K562 (cell line): ENCODE data around the gene TBX10. TPM values are rescaled to one million over a fixed set of nuclear protein-coding genes. Genes with fewer than 3 reads are reported as not detected.
A peak's percentile ranks its signal among the peaks of the same experiment; 100 is the strongest.

ENCODE experiments used
- CHD4 ChIP-seq: fragments of 200-600 bp; sonication (generic); IDR thresholded peaks from 3 replicates; pipeline ENCODE4 v1.6.1; 2012; ENCODE audit warnings: low read depth, mild to moderate bottlenecking, mixed read lengths, low read length, inconsistent platforms; ENCODE audit not compliant: insufficient read depth, insufficient replicate concordance, poor library complexity, severe bottlenecking
- DPF2 ChIP-seq: fragments of 450-650 bp; IDR thresholded peaks from 2 replicates; pipeline ENCODE4 v1.6.1; 2016
- GABPB1 ChIP-seq: sonication (generic); formaldehyde crosslinking; IDR thresholded peaks from 2 replicates; pipeline ENCODE4 v1.8.0; 2022; ENCODE audit warnings: mild to moderate bottlenecking, missing genetic modification reagents
- HLTF ChIP-seq: fragments of 450-650 bp; IDR thresholded peaks from 2 replicates; pipeline ENCODE4 v1.6.1; 2016
- HMG20A ChIP-seq: fragments of 450-650 bp; formaldehyde crosslinking; conservative IDR thresholded peaks from 2 replicates; pipeline ENCODE4 v1.4.0; 2020; ENCODE audit warnings: mild to moderate bottlenecking, mixed read lengths
- KDM2B ChIP-seq: fragments of 250-450 bp; sonication (Bioruptor Pico); IDR thresholded peaks from 2 replicates; pipeline ENCODE4 v1.8.0; 2021; ENCODE audit warnings: mild to moderate bottlenecking, moderate library complexity
- KHSRP ChIP-seq: fragments of 450-650 bp; IDR thresholded peaks from 2 replicates; pipeline ENCODE4 v1.6.1; 2017
- KLF6 ChIP-seq: fragments of 250-450 bp; sonication (Bioruptor Pico); IDR thresholded peaks from 2 replicates; pipeline ENCODE4 v1.4.0; 2020; ENCODE audit warnings: mild to moderate bottlenecking, moderate library complexity, borderline replicate concordance
- MAZ ChIP-seq, 2 experiments: fragments of 450-650 bp in 1 of 2; sonication (generic) in 1 of 2; formaldehyde crosslinking; IDR thresholded peaks in 1 of 2; conservative IDR thresholded peaks in 1 of 2; 2 replicates each; pipeline versions ENCODE4 v1.4.0 to v1.5.0; 2020; ENCODE audit warnings: mild to moderate bottlenecking in 1 of 2, missing genetic modification reagents in 1 of 2
- MTF1 ChIP-seq: fragments of 250-450 bp; sonication (Bioruptor Pico); IDR thresholded peaks from 2 replicates; pipeline ENCODE4 v1.9.0; 2021; ENCODE audit warnings: moderate library complexity, mild to moderate bottlenecking, inconsistent platforms, borderline replicate concordance
- PHB2 ChIP-seq: fragments of 450-650 bp; IDR thresholded peaks from 2 replicates; pipeline ENCODE4 v1.6.1; 2017; ENCODE audit warnings: low read depth
- POLR2A ChIP-seq: fragments of 450-650 bp; conservative IDR thresholded peaks from 2 replicates; pipeline ENCODE4 v1.6.1; 2016
- POLR2B ChIP-seq: fragments of 450-650 bp; IDR thresholded peaks from 2 replicates; pipeline ENCODE4 v1.6.1; 2018; ENCODE audit warnings: low read depth; ENCODE audit not compliant: partially characterized antibody
- RBM25 ChIP-seq: fragments of 200-400 bp; formaldehyde crosslinking; IDR thresholded peaks from 2 replicates; pipeline ENCODE4 v1.6.1; 2018; ENCODE audit warnings: low read length, low read depth, moderate library complexity; ENCODE audit not compliant: severe bottlenecking
- RFX7 ChIP-seq: fragments of 250-450 bp; sonication (Bioruptor Pico); IDR thresholded peaks from 2 replicates; pipeline ENCODE4 v1.5.1; 2021; ENCODE audit warnings: mild to moderate bottlenecking
- TBP ChIP-seq: optimal IDR thresholded peaks from 2 replicates; pipeline ENCODE3; 2011; ENCODE audit warnings: low read depth, low read length, improper control_type of control experiment
- ZNF174 ChIP-seq: fragments of 250-450 bp; sonication (Bioruptor Pico); IDR thresholded peaks from 2 replicates; pipeline ENCODE4 v1.4.0; 2020; ENCODE audit warnings: mild to moderate bottlenecking
- ZNF23 ChIP-seq: fragments of 250-450 bp; sonication (Bioruptor Pico); IDR thresholded peaks from 2 replicates; pipeline ENCODE4 v1.4.0; 2020; ENCODE audit warnings: mild to moderate bottlenecking
- ZNF785 ChIP-seq: fragments of 250-450 bp; sonication (Bioruptor Pico); IDR thresholded peaks from 2 replicates; pipeline ENCODE4 v1.4.0; 2020; ENCODE audit warnings: mild to moderate bottlenecking
- polyA plus RNA-seq, 8 experiments: library from polyadenylated mRNA; depleted of rRNA in 4 of 8; stranded (reverse) in 5 of 8; unstranded in 3 of 8; fragments of >200 nt; fragmentation: Nextera tagmentation in 2 of 8; fragmentation: Illumina TruSeq in 1 of 8; extraction: Ambion mirVana in 2 of 8; extraction: Trizol in 1 of 8; gene quantifications; 2 replicates each; pipeline versions ENCODE4 v1.2.1 to v1.2.3, GENCODE V29; 2011 to 2014; ENCODE audit warnings: inconsistent platforms in 1 of 8, missing spikeins in 1 of 8
- total RNA-seq, 7 experiments: library from RNA; depleted of rRNA in 6 of 7; stranded (reverse); fragments of >200 nt in 6 of 7; fragmentation: Illumina TruSeq in 2 of 7; extraction: Trizol in 2 of 7; gene quantifications; 2 replicates each; pipeline versions ENCODE4 v1.2.1 to v1.2.3, GENCODE V29; 2011 to 2021; ENCODE audit warnings: low replicate concordance in 1 of 7
- TF ChIP-seq, protein P1 (sequence below): fragments of 250-450 bp; sonication (Bioruptor Pico); IDR thresholded peaks from 2 replicates; pipeline ENCODE4 v1.8.0; 2022; ENCODE audit warnings: inconsistent platforms
- TF ChIP-seq, protein P2 (sequence below): IDR thresholded peaks from 2 replicates; pipeline ENCODE4 v1.6.1; 2014; ENCODE audit warnings: antibody characterized with exemption
- TF ChIP-seq, protein P3 (sequence below): fragments of 450-650 bp; IDR thresholded peaks from one replicate; pipeline ENCODE4 v1.6.1; 2018; ENCODE audit warnings: mild to moderate bottlenecking, moderate library complexity; ENCODE audit not compliant: partially characterized antibody
- TF ChIP-seq, protein P4 (sequence below): IDR thresholded peaks from 2 replicates; pipeline ENCODE4 v1.6.1; 2016; ENCODE audit warnings: missing genetic modification characterization, missing compliant biosample characterization

TBX10 gene
- total and polyA plus RNA-seq, 9 of the 15 experiments (the other 6 are each of a cell fraction or from before 2014, with no cell fraction given) = not detected

DNA sequence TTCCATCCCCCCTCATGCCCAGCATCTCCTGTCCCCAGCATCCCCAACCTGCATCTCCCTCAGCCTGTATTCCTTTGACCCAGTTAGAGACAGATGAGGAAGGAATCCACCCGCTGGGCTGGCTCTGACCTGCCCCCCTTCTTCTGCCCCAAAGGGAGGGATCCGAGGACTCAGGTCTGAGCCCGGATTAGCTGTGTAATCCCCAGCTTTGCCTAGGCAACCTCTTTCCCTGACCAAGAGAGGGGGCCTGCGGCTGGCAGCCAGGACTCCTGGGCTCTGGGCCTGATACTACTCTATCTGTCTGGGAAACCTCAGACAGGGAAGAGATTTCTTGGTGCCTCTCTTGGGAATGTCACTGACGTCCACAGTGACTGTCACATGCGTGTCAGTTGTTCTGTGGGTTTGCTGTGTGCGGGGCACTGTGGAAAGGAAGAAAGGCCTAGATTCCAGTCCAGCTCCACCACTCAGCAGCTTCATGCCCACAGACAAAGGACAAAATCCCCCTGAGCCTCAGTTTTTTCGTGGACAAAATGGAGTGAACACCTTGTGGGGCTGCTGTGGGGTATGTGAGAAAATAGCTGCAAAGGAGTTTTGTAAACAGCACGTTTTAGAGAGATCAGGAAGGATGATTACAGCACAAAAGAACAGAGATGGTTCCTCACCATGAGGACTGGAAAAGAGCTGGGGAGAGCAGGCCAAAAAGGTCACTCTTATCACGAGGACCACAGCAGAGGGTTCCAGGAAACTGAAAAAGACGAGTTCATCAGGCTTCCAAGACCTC is 34.1 kb downstream of the TBX10 start (continued):
- TF ChIP-seq CHD4 (no peak), POLR2B (no peak), KLF6 (CRISPR knock-in tag) (no peak), DPF2 (peak; percentile 75), MAZ (CRISPR knock-in tag; conservative IDR thresholded peaks at IDR 0.05 in 1 of 2, IDR thresholded peaks at IDR 0.05 in 1 of 2) (0 out of 4 replicates have a peak, but pooled peaks have one; percentile 40 to 56), RFX7 (CRISPR knock-in tag) (no peak), ZNF174 (CRISPR knock-in tag) (no peak), KDM2B (CRISPR knock-in tag) (no peak), TBP (no peak), HMG20A (CRISPR knock-in tag) (no peak), ZNF23 (no peak), HLTF (no peak), ZNF785 (CRISPR knock-in tag) (no peak), PHB2 (no peak), MTF1 (CRISPR knock-in tag) (no peak), POLR2A (no peak), RBM25 (no peak), GABPB1 (0 out of 2 replicates have a peak, but pooled peaks have one; percentile 26), KHSRP (no peak)
- TF ChIP-seq, protein P1, sequence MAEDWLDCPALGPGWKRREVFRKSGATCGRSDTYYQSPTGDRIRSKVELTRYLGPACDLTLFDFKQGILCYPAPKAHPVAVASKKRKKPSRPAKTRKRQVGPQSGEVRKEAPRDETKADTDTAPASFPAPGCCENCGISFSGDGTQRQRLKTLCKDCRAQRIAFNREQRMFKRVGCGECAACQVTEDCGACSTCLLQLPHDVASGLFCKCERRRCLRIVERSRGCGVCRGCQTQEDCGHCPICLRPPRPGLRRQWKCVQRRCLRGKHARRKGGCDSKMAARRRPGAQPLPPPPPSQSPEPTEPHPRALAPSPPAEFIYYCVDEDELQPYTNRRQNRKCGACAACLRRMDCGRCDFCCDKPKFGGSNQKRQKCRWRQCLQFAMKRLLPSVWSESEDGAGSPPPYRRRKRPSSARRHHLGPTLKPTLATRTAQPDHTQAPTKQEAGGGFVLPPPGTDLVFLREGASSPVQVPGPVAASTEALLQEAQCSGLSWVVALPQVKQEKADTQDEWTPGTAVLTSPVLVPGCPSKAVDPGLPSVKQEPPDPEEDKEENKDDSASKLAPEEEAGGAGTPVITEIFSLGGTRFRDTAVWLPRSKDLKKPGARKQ = no peak
- TF ChIP-seq, protein P2, sequence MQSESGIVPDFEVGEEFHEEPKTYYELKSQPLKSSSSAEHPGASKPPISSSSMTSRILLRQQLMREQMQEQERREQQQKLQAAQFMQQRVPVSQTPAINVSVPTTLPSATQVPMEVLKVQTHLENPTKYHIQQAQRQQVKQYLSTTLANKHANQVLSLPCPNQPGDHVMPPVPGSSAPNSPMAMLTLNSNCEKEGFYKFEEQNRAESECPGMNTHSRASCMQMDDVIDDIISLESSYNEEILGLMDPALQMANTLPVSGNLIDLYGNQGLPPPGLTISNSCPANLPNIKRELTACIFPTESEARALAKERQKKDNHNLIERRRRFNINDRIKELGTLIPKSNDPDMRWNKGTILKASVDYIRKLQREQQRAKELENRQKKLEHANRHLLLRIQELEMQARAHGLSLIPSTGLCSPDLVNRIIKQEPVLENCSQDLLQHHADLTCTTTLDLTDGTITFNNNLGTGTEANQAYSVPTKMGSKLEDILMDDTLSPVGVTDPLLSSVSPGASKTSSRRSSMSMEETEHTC = 0 out of 2 replicates have a peak, but pooled peaks have one; percentile 28
- TF ChIP-seq, protein P3, sequence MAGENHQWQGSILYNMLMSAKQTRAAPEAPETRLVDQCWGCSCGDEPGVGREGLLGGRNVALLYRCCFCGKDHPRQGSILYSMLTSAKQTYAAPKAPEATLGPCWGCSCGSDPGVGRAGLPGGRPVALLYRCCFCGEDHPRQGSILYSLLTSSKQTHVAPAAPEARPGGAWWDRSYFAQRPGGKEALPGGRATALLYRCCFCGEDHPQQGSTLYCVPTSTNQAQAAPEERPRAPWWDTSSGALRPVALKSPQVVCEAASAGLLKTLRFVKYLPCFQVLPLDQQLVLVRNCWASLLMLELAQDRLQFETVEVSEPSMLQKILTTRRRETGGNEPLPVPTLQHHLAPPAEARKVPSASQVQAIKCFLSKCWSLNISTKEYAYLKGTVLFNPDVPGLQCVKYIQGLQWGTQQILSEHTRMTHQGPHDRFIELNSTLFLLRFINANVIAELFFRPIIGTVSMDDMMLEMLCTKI = no peak
- TF ChIP-seq, protein P4, sequence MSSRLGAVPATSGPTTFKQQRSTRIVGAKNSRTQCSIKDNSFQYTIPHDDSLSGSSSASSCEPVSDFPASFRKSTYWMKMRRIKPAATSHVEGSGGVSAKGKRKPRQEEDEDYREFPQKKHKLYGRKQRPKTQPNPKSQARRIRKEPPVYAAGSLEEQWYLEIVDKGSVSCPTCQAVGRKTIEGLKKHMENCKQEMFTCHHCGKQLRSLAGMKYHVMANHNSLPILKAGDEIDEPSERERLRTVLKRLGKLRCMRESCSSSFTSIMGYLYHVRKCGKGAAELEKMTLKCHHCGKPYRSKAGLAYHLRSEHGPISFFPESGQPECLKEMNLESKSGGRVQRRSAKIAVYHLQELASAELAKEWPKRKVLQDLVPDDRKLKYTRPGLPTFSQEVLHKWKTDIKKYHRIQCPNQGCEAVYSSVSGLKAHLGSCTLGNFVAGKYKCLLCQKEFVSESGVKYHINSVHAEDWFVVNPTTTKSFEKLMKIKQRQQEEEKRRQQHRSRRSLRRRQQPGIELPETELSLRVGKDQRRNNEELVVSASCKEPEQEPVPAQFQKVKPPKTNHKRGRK (tag) = no peak
